Neuron (in vitro differentiated cells): ENCODE measurements around the gene FAM118A.
"Not testable (repeated sequence)": the region's sequence is repeated elsewhere in the genome, so short reads cannot be mapped to it uniquely, and the experiment has no call there.

Experiments
- H2AFZ ChIP-seq: one replicate; pipeline ENCODE4 v1.6.1; 2013; ENCODE audit warnings: low read depth, mild to moderate bottlenecking, inconsistent platforms, low read length, moderate library complexity
- H3K27me3 ChIP-seq: one replicate; pipeline ENCODE4 v1.6.1; 2013; ENCODE audit warnings: low read length; ENCODE audit not compliant: insufficient read depth
- H3K36me3 ChIP-seq: one replicate; pipeline ENCODE4 v1.6.1; 2013; ENCODE audit warnings: low read length; ENCODE audit not compliant: insufficient read depth
- H3K4me1 ChIP-seq: one replicate; pipeline ENCODE4 v1.6.1; 2013; ENCODE audit warnings: low read length; ENCODE audit not compliant: insufficient read depth
- H3K4me3 ChIP-seq: 2 replicates; pipeline ENCODE4 v1.5.1; 2013; ENCODE audit warnings: mild to moderate bottlenecking, low read length, moderate library complexity
- H3K9me3 ChIP-seq: one replicate; pipeline ENCODE4 v1.6.1; 2013; ENCODE audit warnings: low read length

Gene FAM118A

DNA sequence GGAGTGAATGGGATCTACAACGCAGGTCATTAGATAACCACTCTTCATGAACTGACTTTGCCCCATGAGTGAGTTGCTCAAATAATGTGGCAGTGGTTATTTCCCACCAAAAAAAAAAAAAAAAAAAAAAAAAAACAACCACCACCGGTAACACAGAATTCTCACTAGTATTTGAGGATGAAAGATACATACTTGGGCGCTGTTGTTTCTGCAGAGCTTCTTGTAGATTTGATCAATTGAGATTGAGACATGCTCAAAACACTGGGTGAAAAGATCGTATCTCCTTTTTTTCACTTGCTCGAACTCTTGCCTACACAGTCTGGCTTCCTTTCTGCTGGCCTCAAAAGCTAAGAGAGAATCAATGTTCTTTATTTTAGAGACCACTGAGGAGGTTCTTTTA is 44.1 kb downstream of the FAM118A start:
- peaks cover 8% of the 10 kb centered on the region for H3K4me1 ChIP-seq
- no peak overlapping the region for H2AFZ ChIP-seq
- H3K27me3 ChIP-seq = no peaks in the 10 kb centered on the region
- H3K9me3 ChIP-seq = no peaks in the 10 kb centered on the region
- H3K4me3 ChIP-seq = no peak overlapping the region
- no peaks in the 10 kb centered on the region for H3K36me3 ChIP-seq

DNA sequence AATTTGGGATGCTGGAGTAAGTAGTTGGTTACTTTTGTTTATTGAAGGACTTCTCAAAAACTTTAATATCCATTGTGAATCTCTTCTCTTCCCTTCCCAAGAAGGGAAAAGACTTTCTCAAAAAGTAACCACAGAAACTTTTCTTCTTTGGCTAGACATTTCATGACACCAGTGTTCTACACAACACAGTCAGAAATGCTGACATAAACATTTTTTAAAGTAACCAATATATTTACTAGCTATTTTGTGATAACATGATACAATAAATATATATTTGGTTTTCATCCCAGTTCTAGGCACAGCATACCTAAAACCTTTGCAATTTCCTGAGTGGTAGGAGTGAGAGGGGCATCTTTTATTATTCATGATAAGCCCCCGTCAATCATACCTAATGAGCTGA is 47.8 kb downstream of the FAM118A start:
- Histone ChIP-seq H3K36me3 (no peaks in the 10 kb centered on the region), H3K9me3 (no peaks in the 10 kb centered on the region), H3K27me3 (no peaks in the 10 kb centered on the region)

DNA sequence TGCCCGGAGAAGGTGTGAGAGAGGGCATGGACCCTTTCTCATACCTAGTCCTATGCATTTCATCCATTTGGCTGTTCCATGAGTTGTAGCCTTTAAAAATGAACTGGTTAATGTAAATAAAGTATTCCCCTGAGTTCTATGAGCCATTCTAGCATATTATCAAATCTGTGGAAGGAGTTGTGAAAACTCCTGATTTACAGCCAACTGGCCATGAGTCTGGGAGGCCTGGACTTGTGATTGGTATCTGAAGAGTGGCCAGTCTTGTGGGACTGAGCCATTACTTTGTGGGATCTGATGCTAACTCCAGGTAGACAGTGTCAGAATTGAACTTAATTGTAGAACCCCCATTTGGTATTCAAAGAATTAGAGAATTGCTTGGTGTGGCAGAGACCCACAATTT is 48.4 kb downstream of the FAM118A start:
- H3K9me3 ChIP-seq = no peaks in the 10 kb centered on the region
- no peak overlapping the region for H2AFZ ChIP-seq
- H3K4me1 ChIP-seq = peaks cover 8% of the 10 kb centered on the region
- H3K4me3 ChIP-seq = no peak overlapping the region
- H3K27me3 ChIP-seq = no peaks in the 10 kb centered on the region
- no peaks in the 10 kb centered on the region for H3K36me3 ChIP-seq

More for the DNA sequence above, 47.8 kb downstream of the FAM118A start:
- Histone ChIP-seq H2AFZ (no peak overlapping the region), H3K4me3 (no peak overlapping the region), H3K4me1 (peaks cover 8% of the 10 kb centered on the region)

DNA sequence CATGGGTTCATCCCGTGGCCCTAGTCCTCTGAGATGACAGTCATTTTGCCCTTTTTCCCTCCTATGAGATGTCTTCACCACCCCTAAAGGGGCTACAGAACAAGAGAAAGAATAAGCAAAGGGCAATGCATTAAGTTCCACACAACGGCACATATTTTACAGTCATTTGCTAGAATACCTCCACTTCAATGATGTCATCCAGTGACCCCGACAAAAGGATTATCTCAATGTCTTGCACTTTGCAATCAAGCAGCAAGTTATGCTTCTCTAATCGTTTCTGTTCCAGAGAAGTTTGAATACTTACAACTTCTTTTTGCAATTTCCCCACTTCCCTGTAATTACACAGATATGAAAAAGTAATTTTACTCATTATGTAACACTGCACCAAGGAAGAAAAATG is 49.9 kb downstream of the FAM118A start:
- Histone ChIP-seq H3K27me3 (no peaks in the 10 kb centered on the region), H2AFZ (no peak overlapping the region), H3K4me3 (no peak overlapping the region), H3K4me1 (no peaks in the 10 kb centered on the region), H3K36me3 (no peaks in the 10 kb centered on the region), H3K9me3 (no peaks in the 10 kb centered on the region)

GRCh38 chr22:45366713-45367112 is 57.0 kb downstream of the FAM118A start:
- H3K4me3 ChIP-seq = no peak overlapping the region
- no peak overlapping the region for H2AFZ ChIP-seq

DNA sequence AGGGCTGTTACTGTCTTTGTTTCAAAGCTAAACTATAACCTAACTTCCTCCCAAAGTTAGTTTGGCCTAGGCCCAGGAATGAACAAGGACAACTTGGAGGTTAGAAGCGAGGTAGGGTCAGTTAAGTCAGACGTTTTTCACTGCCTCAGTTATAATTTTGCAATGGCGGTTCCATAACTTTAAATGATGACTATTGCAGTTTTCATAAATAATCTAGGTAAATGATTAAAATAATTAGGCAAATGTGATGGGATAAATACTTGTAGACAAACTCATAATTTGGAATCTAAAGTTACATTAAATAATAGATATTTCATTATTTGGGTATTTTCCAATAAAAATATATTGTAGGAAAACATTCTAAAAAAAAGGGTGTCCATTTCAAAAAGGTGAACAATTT is 63.9 kb downstream of the FAM118A start:
- H3K27me3 ChIP-seq, H3K9me3 ChIP-seq, H3K4me1 ChIP-seq, H3K4me3 ChIP-seq, H2AFZ ChIP-seq, H3K36me3 ChIP-seq: not testable (repeated sequence)

More at GRCh38 chr22:45366713-45367112, 57.0 kb downstream of the FAM118A start:
- no peaks in the 10 kb centered on the region for H3K27me3 ChIP-seq
- H3K9me3 ChIP-seq = peaks cover 2% of the 10 kb centered on the region
- H3K4me1 ChIP-seq = no peaks in the 10 kb centered on the region
- no peaks in the 10 kb centered on the region for H3K36me3 ChIP-seq

DNA sequence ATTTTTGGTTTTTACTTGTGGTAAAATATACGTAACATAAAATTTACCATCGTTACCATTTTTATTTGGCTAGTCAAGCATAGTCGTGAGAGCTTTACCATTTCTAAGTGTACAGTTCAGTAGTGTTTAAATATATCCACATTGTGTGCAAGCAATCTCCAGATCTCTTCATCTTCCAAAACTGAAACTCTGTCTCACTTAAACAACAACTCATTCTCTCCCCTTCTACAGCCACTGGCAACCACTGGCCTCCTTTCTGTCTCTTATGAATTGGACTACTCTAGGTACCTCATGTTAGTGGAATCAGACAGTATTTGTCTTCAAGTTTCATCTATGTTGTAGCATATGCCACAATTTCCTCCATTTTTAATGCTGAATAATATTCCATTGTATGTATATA is 66.3 kb downstream of the FAM118A start:
- no peaks in the 10 kb centered on the region for H3K36me3 ChIP-seq
- no peaks in the 10 kb centered on the region for H3K4me1 ChIP-seq
- peaks cover 3% of the 10 kb centered on the region for H3K27me3 ChIP-seq
- no peak overlapping the region for H2AFZ ChIP-seq
- H3K4me3 ChIP-seq = no peak overlapping the region
- H3K9me3 ChIP-seq = no peaks in the 10 kb centered on the region

- Histone ChIP-seq H3K4me3 (no peak overlapping the region), H3K4me1 (no peaks in the 10 kb centered on the region), H3K36me3 (no peaks in the 10 kb centered on the region), H3K9me3 (no peaks in the 10 kb centered on the region), H2AFZ (no peak overlapping the region), H3K27me3 (peaks cover 3% of the 10 kb centered on the region)
Observed at GRCh38 chr22:45376703-45377102, 67.0 kb downstream of the FAM118A start.

- Histone ChIP-seq H3K36me3 (no peaks in the 10 kb centered on the region), H3K9me3 (no peaks in the 10 kb centered on the region), H2AFZ (no peak overlapping the region), H3K4me1 (no peaks in the 10 kb centered on the region), H3K4me3 (no peak overlapping the region), H3K27me3 (peaks cover 3% of the 10 kb centered on the region)
Observed at GRCh38 chr22:45381348-45381747, 71.6 kb downstream of the FAM118A start.

DNA sequence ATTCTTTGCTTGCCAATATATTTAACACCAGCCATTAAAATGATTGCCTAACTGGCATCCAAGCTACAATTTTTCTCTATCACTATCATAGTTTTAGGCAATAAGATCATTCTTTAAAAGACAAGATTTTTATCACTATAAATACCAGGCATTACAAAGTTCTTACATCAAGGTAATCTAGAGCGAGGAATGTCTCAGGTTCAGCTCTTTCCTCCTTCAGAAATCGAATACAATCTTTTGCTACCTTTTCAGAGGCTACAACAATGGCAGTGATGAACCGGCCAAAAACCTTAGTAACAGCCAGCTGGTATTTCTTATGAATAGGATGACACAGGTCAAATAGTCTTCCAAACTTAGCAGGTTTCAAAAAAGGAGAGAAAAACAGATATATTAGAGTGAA is 79.8 kb downstream of the FAM118A start:
- no peak overlapping the region for H2AFZ ChIP-seq
- H3K4me1 ChIP-seq = no peaks in the 10 kb centered on the region
- no peak overlapping the region for H3K4me3 ChIP-seq
- peaks cover 3% of the 10 kb centered on the region for H3K27me3 ChIP-seq
- H3K36me3 ChIP-seq = no peaks in the 10 kb centered on the region
- H3K9me3 ChIP-seq = no peaks in the 10 kb centered on the region
